IMR-90 (cell line): ENCODE data around the gene TEKT5. TPM values are rescaled to one million over a fixed set of nuclear protein-coding genes. Genes with fewer than 3 reads are reported as not detected.

ENCODE experiments used
- ATAC-seq: fragments of 200-7000 bp; cut with Tn5 transposase; 2 replicates; pipeline ENCODE4 v1.9.1; 2020; ENCODE audit warnings: low read depth, mild to moderate bottlenecking, moderate library complexity
- BruUV-seq: library from RNA; stranded (reverse); fragments of 400-500 nt; replicated peaks from 2 replicates; lab custom pipeline; 2021; lab: Mats Ljungman, UMichigan
- CTCF ChIA-PET: fragments of 300-600 bp; formaldehyde crosslinking; extraction: SDS; loops from one replicate; lab custom pipeline; 2021; ENCODE audit warnings: antibody characterized with exemption; lab: Yijun Ruan, JAX
- POLR2A ChIA-PET: fragments of 300-600 bp; sonication (Branson Sonifier 250); formaldehyde crosslinking; loops from one replicate; lab custom pipeline; 2022; ENCODE audit warnings: antibody characterized with exemption; ENCODE audit not compliant: unreplicated experiment; lab: Charles Lee
- DNase-seq: peaks from one replicate; pipeline ENCODE4 v3.0.0; 2013
- H2AFZ ChIP-seq: replicated peaks from 2 replicates; pipeline ENCODE3; 2013; ENCODE audit warnings: low read length, mild to moderate bottlenecking; ENCODE audit not compliant: poor library complexity
- H2AK5ac ChIP-seq: 2 replicates; pipeline ENCODE4 v1.6.1; 2013; ENCODE audit warnings: low read depth, low read length, inconsistent platforms
- H2AK9ac ChIP-seq: replicated peaks from 2 replicates; pipeline ENCODE3; 2013; ENCODE audit warnings: mild to moderate bottlenecking, low read depth, low read length, moderate library complexity; ENCODE audit not compliant: poor library complexity
- H2BK120ac ChIP-seq: 2 replicates; pipeline ENCODE4 v1.6.1; 2013; ENCODE audit warnings: low read depth, low read length, inconsistent platforms
- H2BK15ac ChIP-seq: 3 replicates; pipeline ENCODE4 v1.6.1; 2013; ENCODE audit warnings: low read depth, low read length, inconsistent platforms
- H2BK20ac ChIP-seq: 2 replicates; pipeline ENCODE4 v1.6.1; 2013; ENCODE audit warnings: low read depth, mild to moderate bottlenecking, inconsistent platforms, low read length, moderate library complexity
- H2BK5ac ChIP-seq: 2 replicates; pipeline ENCODE4 v1.6.1; 2013; ENCODE audit warnings: mild to moderate bottlenecking, low read depth, low read length, inconsistent platforms; ENCODE audit not compliant: poor library complexity, severe bottlenecking
- H3K14ac ChIP-seq: replicated peaks from 2 replicates; pipeline ENCODE4 v1.6.1; 2013; ENCODE audit warnings: low read depth, low read length, inconsistent platforms
- H3K18ac ChIP-seq: 2 replicates; pipeline ENCODE4 v1.6.1; 2013; ENCODE audit warnings: low read depth, low read length, control low read depth
- H3K23ac ChIP-seq: 2 replicates; pipeline ENCODE4 v1.6.1; 2013; ENCODE audit warnings: low read depth, low read length, inconsistent platforms
- H3K27ac ChIP-seq: 2 replicates; pipeline ENCODE4 v1.5.1; 2013; ENCODE audit warnings: mild to moderate bottlenecking, control low read depth, low read length; ENCODE audit not compliant: insufficient read depth
- H3K27me3 ChIP-seq: 2 replicates; pipeline ENCODE4 v1.6.1; 2013; ENCODE audit warnings: low read length; ENCODE audit not compliant: control insufficient read depth, insufficient read depth
- H3K36me3 ChIP-seq: 2 replicates; pipeline ENCODE4 v1.6.1; 2013; ENCODE audit warnings: low read length, mixed read lengths; ENCODE audit not compliant: control insufficient read depth, insufficient read depth
- H3K4ac ChIP-seq: 2 replicates; pipeline ENCODE4 v1.6.1; 2013; ENCODE audit warnings: low read depth, low read length, inconsistent platforms
- H3K4me1 ChIP-seq: 2 replicates; pipeline ENCODE4 v1.6.1; 2013; ENCODE audit warnings: low read length, mixed read lengths; ENCODE audit not compliant: control insufficient read depth, insufficient read depth
- H3K4me2 ChIP-seq: 2 replicates; pipeline ENCODE4 v1.6.1; 2013; ENCODE audit warnings: low read depth, mild to moderate bottlenecking, control low read depth, low read length, moderate library complexity
- H3K4me3 ChIP-seq: 2 replicates; pipeline ENCODE4 v1.5.1; 2013; ENCODE audit warnings: low read depth, mild to moderate bottlenecking, control low read depth, low read length, moderate library complexity; ENCODE audit not compliant: insufficient read depth
- H3K56ac ChIP-seq: 2 replicates; pipeline ENCODE4 v1.6.1; 2013; ENCODE audit warnings: low read length, inconsistent platforms; ENCODE audit not compliant: insufficient read depth; ENCODE audit errors: extremely low read depth
- H3K79me1 ChIP-seq, 2 experiments: 2 replicates each; pipeline ENCODE4 v1.6.1; 2013; ENCODE audit warnings: low read length in 2 of 2, inconsistent platforms in 1 of 2, low read depth in 1 of 2
- H3K9ac ChIP-seq: 2 replicates; pipeline ENCODE4 v1.6.1; 2013; ENCODE audit warnings: low read depth, low read length, control low read depth
- H3K9me1 ChIP-seq: 2 replicates; pipeline ENCODE4 v1.6.1; 2013; ENCODE audit warnings: low read length, inconsistent platforms; ENCODE audit not compliant: insufficient read depth
- H3K9me3 ChIP-seq: 2 replicates; pipeline ENCODE4 v1.6.1; 2013; ENCODE audit warnings: low read length; ENCODE audit not compliant: control insufficient read depth, insufficient read depth
- H4K20me1 ChIP-seq: 2 replicates; pipeline ENCODE4 v1.6.1; 2013; ENCODE audit warnings: low read length, inconsistent platforms; ENCODE audit not compliant: insufficient read depth
- H4K5ac ChIP-seq: 2 replicates; pipeline ENCODE4 v1.6.1; 2013; ENCODE audit warnings: mild to moderate bottlenecking, low read depth, low read length, control low read depth
- H4K8ac ChIP-seq, 2 experiments: 2 replicates each; pipeline ENCODE4 v1.6.1; 2013; ENCODE audit warnings: low read depth in 2 of 2, low read length in 2 of 2, control low read depth in 1 of 2, inconsistent platforms in 1 of 2
- H4K91ac ChIP-seq: 2 replicates; pipeline ENCODE4 v1.6.1; 2013; ENCODE audit warnings: low read depth, low read length, inconsistent platforms; ENCODE audit not compliant: insufficient read depth
- BHLHE40 ChIP-seq: fragments of 150-350 bp; IDR thresholded peaks from 2 replicates; pipeline ENCODE4 v1.6.1; 2016; ENCODE audit warnings: mild to moderate bottlenecking, low read depth, low read length
- CEBPB ChIP-seq: IDR thresholded peaks from 2 replicates; pipeline ENCODE4 v1.6.1; 2012; ENCODE audit warnings: low read depth, low read length, improper control_type of control experiment
- CHD1 ChIP-seq: IDR thresholded peaks from 2 replicates; pipeline ENCODE4 v1.6.1; 2012; ENCODE audit warnings: low read depth, low read length, improper control_type of control experiment
- CTCF ChIP-seq: conservative IDR thresholded peaks from 2 replicates; pipeline ENCODE4 v1.5.1; 2012; ENCODE audit warnings: mild to moderate bottlenecking, low read depth, low read length, improper control_type of control experiment
- ELK1 ChIP-seq: fragments of 150-350 bp; IDR thresholded peaks from 2 replicates; pipeline ENCODE4 v1.6.1; 2016; ENCODE audit warnings: low read depth, mild to moderate bottlenecking, low read length, moderate library complexity, borderline replicate concordance
- FOS ChIP-seq: fragments of 150-350 bp; IDR thresholded peaks from 2 replicates; pipeline ENCODE4 v1.6.1; 2016; ENCODE audit warnings: low read depth, low read length
- MAFK ChIP-seq: IDR thresholded peaks from 2 replicates; pipeline ENCODE4 v1.6.1; 2012; ENCODE audit warnings: low read depth, low read length, improper control_type of control experiment
- MAZ ChIP-seq: IDR thresholded peaks from 2 replicates; pipeline ENCODE4 v1.6.1; 2012; ENCODE audit warnings: low read depth, mild to moderate bottlenecking, low read length, improper control_type of control experiment, moderate library complexity, borderline replicate concordance
- MXI1 ChIP-seq: IDR thresholded peaks from 2 replicates; pipeline ENCODE4 v1.6.1; 2012; ENCODE audit warnings: low read depth, mild to moderate bottlenecking, low read length, moderate library complexity, borderline replicate concordance
- NFE2L2 ChIP-seq: fragments of 150-350 bp; IDR thresholded peaks from 2 replicates; pipeline ENCODE4 v1.6.1; 2016; ENCODE audit warnings: low read depth, mild to moderate bottlenecking, low read length
- POLR2A ChIP-seq: IDR thresholded peaks from 2 replicates; pipeline ENCODE4 v1.6.1; 2012; ENCODE audit warnings: mild to moderate bottlenecking, low read depth, low read length
- RAD21 ChIP-seq: IDR thresholded peaks from 2 replicates; pipeline ENCODE4 v1.6.1; 2012; ENCODE audit warnings: low read length, improper control_type of control experiment
- RCOR1 ChIP-seq: IDR thresholded peaks from 2 replicates; pipeline ENCODE4 v1.6.1; 2012; ENCODE audit warnings: mild to moderate bottlenecking, low read length, improper control_type of control experiment; ENCODE audit not compliant: insufficient replicate concordance
- RFX5 ChIP-seq: IDR thresholded peaks from 2 replicates; pipeline ENCODE4 v1.8.0; 2012; ENCODE audit warnings: low read depth, mild to moderate bottlenecking, low read length, moderate library complexity
- SMC3 ChIP-seq: fragments of 150-350 bp; IDR thresholded peaks from 2 replicates; pipeline ENCODE4 v1.6.1; 2016; ENCODE audit warnings: low read depth, mild to moderate bottlenecking, antibody characterized with exemption, low read length, moderate library complexity
- USF2 ChIP-seq: fragments of 150-350 bp; IDR thresholded peaks from 2 replicates; pipeline ENCODE4 v1.6.1; 2017; ENCODE audit warnings: mild to moderate bottlenecking, antibody characterized with exemption, low read length, low read depth
- WGBS, 2 experiments: methylation state at CpG; one replicate each; pipeline versions ENCODE4 v1.1.5 to v1.1.7; 2013; ENCODE audit warnings: missing lambda C conversion rate in 2 of 2; ENCODE audit not compliant: insufficient read length in 1 of 2; ENCODE audit errors: extremely low coverage in 2 of 2; 5-methylcytosine and 5-hydroxymethylcytosine counted together
- dilution Hi-C: fragments of 300-500 bp; cut with HindIII; formaldehyde crosslinking; loops from one replicate; pipeline ENCODE4 v1.14.3; 2018; ENCODE audit warnings: low sequenced_read_pairs; ENCODE audit not compliant: unreplicated experiment
- in situ Hi-C: fragments of 300-500 bp; cut with MboI; formaldehyde crosslinking; loops from 3 replicates; pipeline ENCODE4 v1.14.3; 2019; ENCODE audit warnings: low sequenced_read_pairs, inconsistent platforms, mixed read lengths
- intact Hi-C: fragments of 100-400 bp; cut with micrococcal nuclease; formaldehyde crosslinking; loops from 2 replicates; pipeline ENCODE4 v1.10.0; 2022
- polyA plus RNA-seq, 3 experiments: library from polyadenylated mRNA; depleted of rRNA; stranded (reverse); fragments of >200 nt; gene quantifications; 2 replicates each; pipeline ENCODE4 v1.2.3, GENCODE V29; 2012; ENCODE audit warnings: low replicate concordance in 1 of 3
- total RNA-seq: library from RNA; depleted of rRNA; stranded (reverse); fragments of >200 nt; gene quantifications from 2 replicates; pipeline ENCODE4 v1.2.3, GENCODE V29; 2012

Gene TEKT5
- total and polyA plus RNA-seq, 2 of the 4 experiments (the other 2 are of a cell fraction), result 0.17 TPM; not detected in 1

GRCh38 chr16:10583269-10583668, 111.5 kb downstream of the TEKT5 start:
- H3K9me1 ChIP-seq, result peaks cover 7% of the 10 kb centered on the region; the same call in 1 of the 2 replicates
- WGBS, 2 experiments, result no CpG with 5 or more reads among the region's 4 CpGs
- H3K4ac ChIP-seq, result no peak overlapping the region
- H3K56ac ChIP-seq, result no peak overlapping the region
- H2BK15ac ChIP-seq, result no peak overlapping the region
- no TSS peak for BruUV-seq
- no peak overlapping the region for H2BK5ac ChIP-seq
- no peak for ATAC-seq
- no peak overlapping the region for H2AFZ ChIP-seq
- no peaks in the 10 kb centered on the region for H3K36me3 ChIP-seq
- no peak overlapping the region for H2BK120ac ChIP-seq
- dilution Hi-C loops (no loop called here), intact Hi-C loops (no loop called here), in situ Hi-C loops (no loop called here)
- H3K4me1 ChIP-seq, result peaks cover 13% of the 10 kb centered on the region
- H3K4me3 ChIP-seq, result no peak overlapping the region
- H3K4me2 ChIP-seq, result no peak overlapping the region
- H4K20me1 ChIP-seq, result no peaks in the 10 kb centered on the region
- H3K9ac ChIP-seq, result no peak overlapping the region
- no peak overlapping the region for H2AK5ac ChIP-seq
- ChIA-PET CTCF (no interaction called here), POLR2A (interaction anchor here (0.6 kb wide), 1 partner anchor 1213 kb away, joined by 9 read pairs; no protein-coding TSS in a partner anchor)
- no peak for TF ChIP-seq CEBPB
- TF ChIP-seq RAD21, result no peak
- TF ChIP-seq MXI1, result no peak
- TF ChIP-seq FOS, result no peak
- no peak; the same call in 1 of the 2 replicates for TF ChIP-seq USF2
- no peak for TF ChIP-seq MAZ
- TF ChIP-seq BHLHE40, result no peak
- no peak for TF ChIP-seq MAFK
- TF ChIP-seq RCOR1, result no peak
- no peak for TF ChIP-seq ELK1
- no peak for TF ChIP-seq NFE2L2
- no peak for TF ChIP-seq POLR2A
- no peak for TF ChIP-seq CHD1
- TF ChIP-seq RFX5, result no peak
- TF ChIP-seq CTCF, result no peak
- no peak for TF ChIP-seq SMC3
- no peak overlapping the region for H3K14ac ChIP-seq
- H3K18ac ChIP-seq, result no peak overlapping the region
- no peak overlapping the region for H3K23ac ChIP-seq
- no peak overlapping the region for H4K8ac ChIP-seq
- H3K27ac ChIP-seq, result no peak overlapping the region
- H3K27me3 ChIP-seq, result no peaks in the 10 kb centered on the region
- DNase-seq, result no peak
- no peaks in the 10 kb centered on the region for H3K9me3 ChIP-seq
- H4K91ac ChIP-seq, result no peak overlapping the region
- no peak overlapping the region for H4K5ac ChIP-seq
- H2AK9ac ChIP-seq, result no peak overlapping the region
- H2BK20ac ChIP-seq, result no peak overlapping the region
- H3K79me1 ChIP-seq, result peaks cover 4 to 15% of the 10 kb centered on the region in 2 experiments; a peak in 1 of 4 replicates
